ENCODE data around the gene TBC1D5. TPM values are rescaled to one million over a fixed set of nuclear protein-coding genes. Genes with fewer than 3 reads are reported as not detected.

The TBC1D5 gene
- total and polyA plus RNA-seq, 2 of the 4 experiments (the other 2 are of a cell fraction): 16.4 to 57.0 TPM

DNA sequence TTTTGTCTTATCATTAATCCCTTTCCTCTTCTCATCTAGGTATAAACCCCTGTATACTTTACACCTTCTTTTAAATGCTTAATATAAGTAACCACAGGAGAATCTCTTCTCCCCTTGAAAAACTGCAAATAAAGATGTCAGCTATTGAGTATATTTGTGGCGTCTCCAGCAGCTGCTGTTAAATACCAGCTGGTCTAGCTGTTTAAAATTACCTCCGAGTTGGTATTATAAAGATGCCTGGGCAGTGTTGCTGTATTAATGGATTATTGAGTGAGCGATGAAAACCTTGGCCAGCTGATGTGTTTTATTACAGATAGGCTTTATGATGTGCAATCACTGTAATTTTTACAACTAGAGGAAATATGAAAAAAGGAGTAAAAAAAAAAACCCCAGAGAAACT is 388.1 kb downstream of the TBC1D5 start:
- no peak overlapping the region for H2BK15ac ChIP-seq (ENCODE audit: low read depth, low read length)
- dilution Hi-C loops (cut with HindIII; ENCODE audit: low sequenced_read_pairs, unreplicated experiment) (no loop called here), in situ Hi-C loops (cut with MboI; ENCODE audit: low sequenced_read_pairs) (no loop called here), intact Hi-C loops (cut with micrococcal nuclease) (no loop called here)
- no peak overlapping the region for H3K56ac ChIP-seq (ENCODE audit: extremely low read depth, insufficient read depth, low read length)
- ChIA-PET POLR2A (ENCODE audit: unreplicated experiment) (no interaction called here), CTCF (no interaction called here)
- no peak for DNase-seq
- H2BK5ac ChIP-seq (ENCODE audit: low read depth, low read length, poor library complexity, severe bottlenecking): no peak overlapping the region
- no peaks in the 10 kb centered on the region for H3K36me3 ChIP-seq (ENCODE audit: control insufficient read depth, insufficient read depth, low read length)
- no peak overlapping the region for H4K91ac ChIP-seq (ENCODE audit: insufficient read depth, low read depth, low read length)
- H3K9me3 ChIP-seq (ENCODE audit: control insufficient read depth, insufficient read depth, low read length): no peaks in the 10 kb centered on the region
- H3K18ac ChIP-seq (ENCODE audit: low read depth, low read length): no peak overlapping the region
- no peak overlapping the region for H2AFZ ChIP-seq (replicated peaks; ENCODE audit: low read length, poor library complexity)
- H2BK20ac ChIP-seq (ENCODE audit: low read depth, low read length): no peak overlapping the region
- H4K20me1 ChIP-seq (ENCODE audit: insufficient read depth, low read length): no peaks in the 10 kb centered on the region
- no peak overlapping the region for H4K8ac ChIP-seq (ENCODE audit: low read depth in 2 of 2, low read length in 2 of 2)
- no peak overlapping the region for H3K4me3 ChIP-seq (ENCODE audit: insufficient read depth, low read depth, low read length)
- no TSS peak for BruUV-seq (replicated peaks)
- no peak overlapping the region for H3K27ac ChIP-seq (ENCODE audit: insufficient read depth, low read length)
- no peak for ATAC-seq (ENCODE audit: low read depth)
- no peaks in the 10 kb centered on the region for H3K4me1 ChIP-seq (ENCODE audit: control insufficient read depth, insufficient read depth, low read length)
- H3K4ac ChIP-seq (ENCODE audit: low read depth, low read length): no peak overlapping the region
- H3K4me2 ChIP-seq (ENCODE audit: low read depth, low read length): no peak overlapping the region
- no peak overlapping the region for H2AK9ac ChIP-seq (replicated peaks; ENCODE audit: low read depth, low read length, poor library complexity)
- H2AK5ac ChIP-seq (ENCODE audit: low read depth, low read length): no peak overlapping the region
- no peak overlapping the region for H3K14ac ChIP-seq (replicated peaks; ENCODE audit: low read depth, low read length)
- WGBS, 2 experiments (ENCODE audit: extremely low coverage in 2 of 2, insufficient read length in 1 of 2): no CpG with 5 or more reads among the region's 3 CpGs
- H3K79me1 ChIP-seq (ENCODE audit: low read depth in 1 of 2, low read length in 2 of 2): no peaks in the 10 kb centered on the region
- H2BK120ac ChIP-seq (ENCODE audit: low read depth, low read length): no peak overlapping the region
- no peaks in the 10 kb centered on the region for H3K9me1 ChIP-seq (ENCODE audit: insufficient read depth, low read length)
- TF ChIP-seq CEBPB (IDR thresholded peaks at IDR 0.05; ENCODE audit: low read depth, low read length) (no peak), RFX5 (IDR thresholded peaks at IDR 0.05; ENCODE audit: low read depth, low read length) (no peak), FOS (IDR thresholded peaks at IDR 0.05; ENCODE audit: low read depth, low read length) (no peak), MAFK (IDR thresholded peaks at IDR 0.05; ENCODE audit: low read depth, low read length) (no peak), RCOR1 (IDR thresholded peaks at IDR 0.05; ENCODE audit: insufficient replicate concordance, low read length) (no peak), ELK1 (IDR thresholded peaks at IDR 0.05; ENCODE audit: borderline replicate concordance, low read depth, low read length) (no peak), CHD1 (IDR thresholded peaks at IDR 0.05; ENCODE audit: low read depth, low read length) (no peak), BHLHE40 (IDR thresholded peaks at IDR 0.05; ENCODE audit: low read depth, low read length) (no peak), POLR2A (IDR thresholded peaks at IDR 0.05; ENCODE audit: low read depth, low read length) (no peak), USF2 (IDR thresholded peaks at IDR 0.05; ENCODE audit: low read depth, low read length) (no peak), MXI1 (IDR thresholded peaks at IDR 0.05; ENCODE audit: borderline replicate concordance, low read depth, low read length) (no peak)
- no peak overlapping the region for H3K23ac ChIP-seq (ENCODE audit: low read depth, low read length)
- no peak overlapping the region for H4K5ac ChIP-seq (ENCODE audit: low read depth, low read length)
- no peaks in the 10 kb centered on the region for H3K27me3 ChIP-seq (ENCODE audit: control insufficient read depth, insufficient read depth, low read length)
- no peak overlapping the region for H3K9ac ChIP-seq (ENCODE audit: low read depth, low read length)

All from IMR-90 (cell line).